ENCODE results near the gene SLC41A2.
A peak's percentile ranks its signal among the peaks of the same experiment; 100 is the strongest.
"Not testable (repeated sequence)": the region's sequence is repeated elsewhere in the genome, so short reads cannot be mapped to it uniquely, and the experiment has no call there.

Gene SLC41A2

DNA sequence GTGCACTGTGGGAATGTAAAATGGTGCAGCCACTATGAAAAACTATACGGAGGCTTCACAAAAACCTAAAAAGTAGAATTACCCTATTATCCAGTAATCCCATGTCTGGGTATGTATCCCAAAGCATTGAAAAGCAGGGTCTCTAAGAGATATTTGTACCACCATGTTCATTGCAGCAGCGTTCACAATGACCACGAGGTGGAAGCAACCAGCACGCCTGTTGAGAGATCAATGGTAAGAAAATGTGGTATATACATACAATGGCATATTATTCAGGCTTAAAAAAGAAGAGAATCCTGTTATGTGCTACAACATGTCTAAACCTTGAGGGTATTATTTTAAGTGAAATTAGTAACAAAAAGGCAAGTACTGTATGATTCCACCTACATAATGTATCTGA lies 27.1 kb upstream of the SLC41A2 start:
- peak overlapping the region; percentile 69 for H3K4me2 ChIP-seq (ENCODE audit: low read length)
- H3K27me3 ChIP-seq (ENCODE audit: control insufficient read depth, low read length), result no peaks in the 10 kb centered on the region
- H4K20me1 ChIP-seq (ENCODE audit: control insufficient read depth, insufficient read depth, low read depth, low read length), result no peaks in the 10 kb centered on the region; the same call in 1 of the 2 replicates
- peaks cover 27% of the 10 kb centered on the region for H3K36me3 ChIP-seq (ENCODE audit: control insufficient read depth, low read length)
- H3K27ac ChIP-seq (ENCODE audit: low read depth, low read length), result no peak overlapping the region
- TF ChIP-seq, protein P1, sequence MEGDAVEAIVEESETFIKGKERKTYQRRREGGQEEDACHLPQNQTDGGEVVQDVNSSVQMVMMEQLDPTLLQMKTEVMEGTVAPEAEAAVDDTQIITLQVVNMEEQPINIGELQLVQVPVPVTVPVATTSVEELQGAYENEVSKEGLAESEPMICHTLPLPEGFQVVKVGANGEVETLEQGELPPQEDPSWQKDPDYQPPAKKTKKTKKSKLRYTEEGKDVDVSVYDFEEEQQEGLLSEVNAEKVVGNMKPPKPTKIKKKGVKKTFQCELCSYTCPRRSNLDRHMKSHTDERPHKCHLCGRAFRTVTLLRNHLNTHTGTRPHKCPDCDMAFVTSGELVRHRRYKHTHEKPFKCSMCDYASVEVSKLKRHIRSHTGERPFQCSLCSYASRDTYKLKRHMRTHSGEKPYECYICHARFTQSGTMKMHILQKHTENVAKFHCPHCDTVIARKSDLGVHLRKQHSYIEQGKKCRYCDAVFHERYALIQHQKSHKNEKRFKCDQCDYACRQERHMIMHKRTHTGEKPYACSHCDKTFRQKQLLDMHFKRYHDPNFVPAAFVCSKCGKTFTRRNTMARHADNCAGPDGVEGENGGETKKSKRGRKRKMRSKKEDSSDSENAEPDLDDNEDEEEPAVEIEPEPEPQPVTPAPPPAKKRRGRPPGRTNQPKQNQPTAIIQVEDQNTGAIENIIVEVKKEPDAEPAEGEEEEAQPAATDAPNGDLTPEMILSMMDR (IDR thresholded peaks at IDR 0.05; ENCODE audit: low read depth, low read length, poor library complexity, severe bottlenecking), result peak; percentile 73
- no peak for TF ChIP-seq EZH2phosphoT487 (IDR thresholded peaks at IDR 0.05; ENCODE audit: borderline replicate concordance, low read length)
- H3K4me1 ChIP-seq (ENCODE audit: control insufficient read depth, low read length), result peaks cover 32% of the 10 kb centered on the region
- peaks cover 41% of the 10 kb centered on the region for H3K79me2 ChIP-seq (ENCODE audit: control insufficient read depth, low read length)
- H3K9me2 ChIP-seq (replicated peaks; ENCODE audit: control insufficient read depth, low read length), result no peaks in the 10 kb centered on the region
- H3K4me3 ChIP-seq (ENCODE audit: low read length), result peak overlapping the region; percentile 95
- H3K9me3 ChIP-seq (ENCODE audit: control insufficient read depth, insufficient read depth, low read length), result no peaks in the 10 kb centered on the region
- peaks cover under 1% of the 10 kb centered on the region; the same call in 1 of the 2 replicates for H3F3A ChIP-seq (ENCODE audit: control insufficient read depth, insufficient read depth)

DNA sequence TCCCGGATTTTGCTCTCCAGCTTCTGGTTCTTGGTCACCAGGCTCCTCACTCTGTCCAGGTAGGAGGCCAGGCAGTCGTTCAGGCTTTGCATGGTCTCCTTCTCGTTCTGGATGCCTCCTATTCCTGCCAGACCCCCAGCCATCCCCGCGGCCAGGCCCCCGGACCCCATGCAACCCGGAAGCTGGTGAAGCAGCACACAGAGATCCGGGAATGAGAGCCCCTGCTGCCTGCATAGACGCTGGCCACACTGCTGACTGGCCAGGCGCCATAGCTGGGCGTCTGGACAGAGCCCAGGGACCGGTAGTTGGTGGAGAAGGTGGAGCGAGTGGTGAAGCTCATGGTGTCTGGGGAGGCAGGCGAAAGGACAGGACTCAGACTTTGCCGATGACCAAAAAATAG lies 19.6 kb upstream of the SLC41A2 start:
- H3K79me2 ChIP-seq (ENCODE audit: control insufficient read depth, low read length); H3K4me2 ChIP-seq (ENCODE audit: low read length): not testable (repeated sequence)

GRCh38 chr12:104976703-104977102 lies 18.6 kb upstream of the SLC41A2 start:
- TF ChIP-seq EZH2phosphoT487 (IDR thresholded peaks at IDR 0.05; ENCODE audit: borderline replicate concordance, low read length), result no peak
- TF ChIP-seq, protein P1 (IDR thresholded peaks at IDR 0.05; ENCODE audit: low read depth, low read length, poor library complexity, severe bottlenecking), result no peak

More for the DNA sequence above, 19.6 kb upstream of the SLC41A2 start:
- H3K36me3 ChIP-seq (ENCODE audit: control insufficient read depth, low read length); H3K27me3 ChIP-seq (ENCODE audit: control insufficient read depth, low read length); H3K9me3 ChIP-seq (ENCODE audit: control insufficient read depth, insufficient read depth, low read length); H3K9me2 ChIP-seq (replicated peaks; ENCODE audit: control insufficient read depth, low read length); H3K4me3 ChIP-seq (ENCODE audit: low read length); H3K27ac ChIP-seq (ENCODE audit: low read depth, low read length); H4K20me1 ChIP-seq (ENCODE audit: control insufficient read depth, insufficient read depth, low read depth, low read length): not testable (repeated sequence)
- peaks cover 12% of the 10 kb centered on the region for H3F3A ChIP-seq (ENCODE audit: control insufficient read depth, insufficient read depth)
- H3K4me1 ChIP-seq (ENCODE audit: control insufficient read depth, low read length), result peaks cover 14% of the 10 kb centered on the region

DNA sequence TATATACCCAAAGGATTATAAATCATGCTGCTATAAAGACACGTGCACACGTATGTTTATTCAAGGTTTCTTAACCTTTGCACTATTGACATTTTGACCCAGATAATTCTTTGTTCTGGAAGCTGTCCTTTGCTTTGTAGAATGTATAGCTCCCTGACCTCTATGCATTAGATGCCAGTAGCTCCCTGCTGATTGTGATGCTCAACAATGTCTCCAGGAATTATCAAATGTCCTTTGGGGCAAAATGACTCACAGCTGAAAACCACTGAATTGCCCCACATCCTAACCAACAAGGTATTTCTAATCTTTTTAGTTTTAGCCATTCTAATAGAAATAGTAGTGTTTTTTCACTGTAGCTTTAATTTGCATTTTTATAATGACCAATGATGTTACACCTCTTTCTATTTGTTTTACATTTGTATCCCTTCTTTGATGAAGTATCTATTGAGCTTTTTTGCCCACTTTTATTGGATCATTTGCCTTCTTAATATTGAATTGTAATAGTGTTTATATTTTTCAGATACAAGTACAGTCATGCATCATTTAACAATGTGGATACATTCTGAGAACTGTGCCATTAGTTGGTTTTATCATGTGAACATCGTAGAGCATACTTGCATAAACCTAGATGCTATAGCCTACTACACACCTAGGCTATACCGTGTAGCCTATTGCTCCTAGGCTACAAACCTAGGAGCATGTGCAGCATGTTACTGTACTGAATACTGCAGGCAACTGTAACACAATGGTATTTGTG lies 17.7 kb upstream of the SLC41A2 start:
- H3K79me2 ChIP-seq (ENCODE audit: control insufficient read depth, low read length), result no peaks in the 10 kb centered on the region
- H3K4me1 ChIP-seq (ENCODE audit: control insufficient read depth, low read length), result peaks cover 14% of the 10 kb centered on the region
- H3K9me3 ChIP-seq (ENCODE audit: control insufficient read depth, insufficient read depth, low read length), result no peaks in the 10 kb centered on the region
- H3K4me3 ChIP-seq (ENCODE audit: low read length), result no peak overlapping the region
- no peaks in the 10 kb centered on the region for H3K9me2 ChIP-seq (replicated peaks; ENCODE audit: control insufficient read depth, low read length)
- H3F3A ChIP-seq (ENCODE audit: control insufficient read depth, insufficient read depth), result peaks cover 17% of the 10 kb centered on the region
- no peaks in the 10 kb centered on the region for H4K20me1 ChIP-seq (ENCODE audit: control insufficient read depth, insufficient read depth, low read depth, low read length)
- TF ChIP-seq EZH2phosphoT487 (IDR thresholded peaks at IDR 0.05; ENCODE audit: borderline replicate concordance, low read length), result no peak
- TF ChIP-seq, protein P1 (IDR thresholded peaks at IDR 0.05; ENCODE audit: low read depth, low read length, poor library complexity, severe bottlenecking), result no peak
- no peaks in the 10 kb centered on the region for H3K27me3 ChIP-seq (ENCODE audit: control insufficient read depth, low read length)
- H3K4me2 ChIP-seq (ENCODE audit: low read length), result no peak overlapping the region
- no peak overlapping the region for H3K27ac ChIP-seq (ENCODE audit: low read depth, low read length)
- H3K36me3 ChIP-seq (ENCODE audit: control insufficient read depth, low read length), result no peaks in the 10 kb centered on the region

More at GRCh38 chr12:104976703-104977102, 18.6 kb upstream of the SLC41A2 start:
- H3K79me2 ChIP-seq (ENCODE audit: control insufficient read depth, low read length), result no peaks in the 10 kb centered on the region
- H3K27me3 ChIP-seq (ENCODE audit: control insufficient read depth, low read length), result no peaks in the 10 kb centered on the region
- H3K4me1 ChIP-seq (ENCODE audit: control insufficient read depth, low read length), result peaks cover 14% of the 10 kb centered on the region
- no peak overlapping the region for H3K4me3 ChIP-seq (ENCODE audit: low read length)
- no peak overlapping the region for H3K4me2 ChIP-seq (ENCODE audit: low read length)
- H3K9me3 ChIP-seq (ENCODE audit: control insufficient read depth, insufficient read depth, low read length), result no peaks in the 10 kb centered on the region
- no peaks in the 10 kb centered on the region for H3K9me2 ChIP-seq (replicated peaks; ENCODE audit: control insufficient read depth, low read length)
- no peaks in the 10 kb centered on the region for H4K20me1 ChIP-seq (ENCODE audit: control insufficient read depth, insufficient read depth, low read depth, low read length)
- no peaks in the 10 kb centered on the region for H3K36me3 ChIP-seq (ENCODE audit: control insufficient read depth, low read length)
- H3F3A ChIP-seq (ENCODE audit: control insufficient read depth, insufficient read depth), result peaks cover 17% of the 10 kb centered on the region
- no peak overlapping the region for H3K27ac ChIP-seq (ENCODE audit: low read depth, low read length)
